ENCODE data around the gene ZNF25. TPM values are rescaled to one million over a fixed set of nuclear protein-coding genes. Genes with fewer than 3 reads are reported as not detected.

ZNF25 gene
- total RNA-seq, 4 donors from 2014 or later, result 8.4 to 17.1 (median 12.0) TPM

DNA sequence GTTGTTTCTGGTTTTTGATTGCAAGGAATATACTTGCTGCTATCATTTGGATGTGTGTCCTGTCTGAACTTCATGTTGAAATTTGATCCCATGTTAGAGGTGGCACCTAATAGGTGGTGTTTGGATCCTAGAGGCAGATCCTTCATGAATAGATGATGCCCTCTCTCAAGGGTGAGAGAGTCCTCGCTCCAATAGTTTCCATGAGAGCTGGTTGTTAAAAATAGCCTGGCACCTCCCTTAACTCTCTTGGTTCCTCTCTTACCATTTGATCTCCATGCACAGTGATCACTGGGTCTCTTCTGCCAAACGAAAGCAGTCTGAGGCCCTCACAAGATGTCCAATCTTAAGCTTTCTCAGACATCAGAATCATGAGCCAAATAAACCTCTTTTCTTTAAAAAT, 70.1 kb downstream of the ZNF25 start:
- Histone ChIP-seq H3K4me3 (replicated peaks in 1 of 3) (no peak overlapping the region), H3K27me3 (no peaks in the 10 kb centered on the region), H3K4me1 (no peaks in the 10 kb centered on the region), H3K27ac (no peak overlapping the region), H3K9me3 (no peaks in the 10 kb centered on the region), H3K36me3 (no peaks in the 10 kb centered on the region)
- intact Hi-C loops (cut with DNase I), result no loop called here
- TF ChIP-seq POLR2A (IDR thresholded peaks at IDR 0.05), result no peak
- TF ChIP-seq, protein P1, sequence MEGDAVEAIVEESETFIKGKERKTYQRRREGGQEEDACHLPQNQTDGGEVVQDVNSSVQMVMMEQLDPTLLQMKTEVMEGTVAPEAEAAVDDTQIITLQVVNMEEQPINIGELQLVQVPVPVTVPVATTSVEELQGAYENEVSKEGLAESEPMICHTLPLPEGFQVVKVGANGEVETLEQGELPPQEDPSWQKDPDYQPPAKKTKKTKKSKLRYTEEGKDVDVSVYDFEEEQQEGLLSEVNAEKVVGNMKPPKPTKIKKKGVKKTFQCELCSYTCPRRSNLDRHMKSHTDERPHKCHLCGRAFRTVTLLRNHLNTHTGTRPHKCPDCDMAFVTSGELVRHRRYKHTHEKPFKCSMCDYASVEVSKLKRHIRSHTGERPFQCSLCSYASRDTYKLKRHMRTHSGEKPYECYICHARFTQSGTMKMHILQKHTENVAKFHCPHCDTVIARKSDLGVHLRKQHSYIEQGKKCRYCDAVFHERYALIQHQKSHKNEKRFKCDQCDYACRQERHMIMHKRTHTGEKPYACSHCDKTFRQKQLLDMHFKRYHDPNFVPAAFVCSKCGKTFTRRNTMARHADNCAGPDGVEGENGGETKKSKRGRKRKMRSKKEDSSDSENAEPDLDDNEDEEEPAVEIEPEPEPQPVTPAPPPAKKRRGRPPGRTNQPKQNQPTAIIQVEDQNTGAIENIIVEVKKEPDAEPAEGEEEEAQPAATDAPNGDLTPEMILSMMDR (IDR thresholded peaks at IDR 0.05), result no peak
- WGBS, 2 donors, result 48 to 60% methylated on average over 2 of the region's 2 CpGs
- no peak for DNase-seq

Small RNA genes within 50 kb of the gene (small RNA-seq; reads per million reads assigned to genes)
- not detected for gene RF00019

Other genes with a start within 250 kb of the ZNF25 start
- 10 to 100 TPM; 27.5 to 43.1 (median 29.5) TPM for gene ZNF248, start 119.0 kb downstream of the ZNF25 start, total RNA-seq
- gene ZNF33A, start 34.0 kb upstream of the ZNF25 start, total RNA-seq, result 10 to 100 TPM; 34.3 to 71.3 (median 46.3) TPM
- 10 to 100 TPM; 20.9 to 45.2 (median 25.2) TPM for gene ZNF37A, start 117.7 kb upstream of the ZNF25 start, total RNA-seq